Psoas muscle (tissue), 8 donors: Measurements from ENCODE around the gene AKAP8L. TPM values are rescaled to one million over a fixed set of nuclear protein-coding genes. Genes with fewer than 3 reads are reported as not detected.
"Not testable (repeated sequence)": the region's sequence is repeated elsewhere in the genome, so short reads cannot be mapped to it uniquely, and the experiment has no call there.

Source experiments
- ATAC-seq, 4 donors: fragments of 200-7000 bp; cut with Tn5 transposase; one replicate each; pipeline ENCODE4 v1.9.1; 2020; ENCODE audit warnings: moderate library complexity in 3 of 4, mild to moderate bottlenecking in 2 of 4
- DNase-seq, 2 donors: peaks; one replicate each; pipeline ENCODE4 v3.0.0-alpha.2; 2020
- H3K27ac ChIP-seq: fragments of 200-600 bp; one replicate; pipeline ENCODE4 v1.8.0; 2022
- H3K27me3 ChIP-seq, 3 donors: fragments of 200-600 bp in 1 of 3; one replicate each; pipeline versions ENCODE4 v1.6.1 to v1.8.0; 2013 to 2022; ENCODE audit warnings: low read length in 2 of 3, mild to moderate bottlenecking in 2 of 3, moderate library complexity in 1 of 3; ENCODE audit not compliant: insufficient read depth in 3 of 3
- H3K36me3 ChIP-seq, 2 donors: fragments of 200-600 bp in 1 of 2; one replicate each; pipeline versions ENCODE4 v1.6.1 to v1.8.0; 2013 to 2022; ENCODE audit warnings: low read depth in 1 of 2, mild to moderate bottlenecking in 1 of 2, moderate library complexity in 1 of 2; ENCODE audit not compliant: insufficient read depth in 1 of 2
- H3K4me1 ChIP-seq: fragments of 200-600 bp; one replicate; pipeline ENCODE4 v1.8.0; 2022
- H3K4me3 ChIP-seq: fragments of 200-600 bp; one replicate; pipeline ENCODE4 v1.8.0; 2022; ENCODE audit warnings: mild to moderate bottlenecking
- H3K9me3 ChIP-seq: fragments of 200-600 bp; one replicate; pipeline ENCODE4 v1.8.0; 2022
- CTCF ChIP-seq: fragments of 200-600 bp; IDR thresholded peaks from one replicate; pipeline ENCODE4 v1.8.0; 2022; ENCODE audit warnings: antibody characterized with exemption
- WGBS, 3 donors: extraction: QIAGEN DNeasy Blood & Tissue Kit; methylation state at CpG; one replicate each; pipeline versions ENCODE4 v1.1.6 to v1.1.7; 2013; 5-methylcytosine and 5-hydroxymethylcytosine counted together
- intact Hi-C, 2 donors: fragments of 100-400 bp; cut with DNase I; formaldehyde crosslinking; loops; one replicate each; pipeline versions ENCODE4 v1.11.0 to v1.14.2; 2022
- polyA plus RNA-seq, 3 donors: library from polyadenylated mRNA; stranded (reverse); fragments of 200-250 nt; gene quantifications; one replicate each; pipeline ENCODE4 v1.2.3, GENCODE V29; 2013
- total RNA-seq, 4 donors: library from RNA; stranded (reverse); fragmentation: NEBNext Ultra II Directional in 2 of 4; extraction: Animal tissue kit (Norgen Biotek cat#: 25700) in 2 of 4; gene quantifications; one replicate each; pipeline versions ENCODE4 v1.2.1 to v1.2.4, GENCODE V29; 2021 to 2023
- donor health status: healthy with polysubstance abuse.
- donor health status: DM: no; HTN: no; CAD: no; lungs with moderate emphysema.
- donor health status: Bipolar disorder and iron deficiency.
- donor health status: healthy.
- donor health status: DM: yes; HTN: yes; CAD: no.
- donor health status: DM: no; HTN: no; CAD: no.
- donor health status: DM: no; HTN: no; CAD: no.
- donor health status: DM: yes; HTN: yes; CAD: no.

Gene AKAP8L
- total and polyA plus RNA-seq, 7 donors, result 34.6 to 72.9 (median 51.1) TPM

- H3K4me3 ChIP-seq, result no peak overlapping the region
- DNase-seq (no peak), ATAC-seq (peak; percentile 47 to 75 (median 60))
- peak overlapping the region; percentile 60 for H3K27ac ChIP-seq
- no peaks in the 10 kb centered on the region for H3K27me3 ChIP-seq
- intact Hi-C loops, result no loop called here
- no peaks in the 10 kb centered on the region for H3K9me3 ChIP-seq
- no peaks in the 10 kb centered on the region for H3K36me3 ChIP-seq
- 21 to 45% (median 33%) methylated on average over 8 of the region's 8 CpGs for WGBS, 3 donors
- TF ChIP-seq CTCF, result no peak
- H3K4me1 ChIP-seq, result peaks cover 33% of the 10 kb centered on the region
Measured at GRCh38 chr19:15337202-15337601, 81.6 kb downstream of the AKAP8L start.

- H3K27me3 ChIP-seq, H3K4me3 ChIP-seq, H3K9me3 ChIP-seq, H3K36me3 ChIP-seq, intact Hi-C loops: not testable (repeated sequence)
- ATAC-seq (peak; percentile 25 to 77 (median 65)), DNase-seq (peak in 1 of 2 donors; percentile 75)
- Histone ChIP-seq H3K4me1 (peaks cover 33% of the 10 kb centered on the region), H3K27ac (peak overlapping the region; percentile 60)
- WGBS, 3 donors, result 25 to 39% (median 34%) methylated on average over 7 of the region's 7 CpGs
Measured at GRCh38 chr19:15335992-15336391, 82.8 kb downstream of the AKAP8L start.

GRCh38 chr19:15332311-15332996, 86.3 kb downstream of the AKAP8L start, which contains the start of gene BRD4:
Gene BRD4, minus strand, starts transcription at chr19:15332539. Its CDS starts 59,440 bp downstream, at chr19:15273099.
- ATAC-seq (peak; percentile 67 to 74 (median 71)), DNase-seq (peak; percentile 74 to 86)
- H3K4me3 ChIP-seq, result peak within 1 kb of the TSS; percentile 85
- H3K27ac ChIP-seq, result peak within 1 kb of the TSS; percentile 91
- H3K9me3 ChIP-seq, result no peaks in the 10 kb centered on the region
- no peaks in the 10 kb centered on the region for H3K27me3 ChIP-seq
- no peaks in the 10 kb centered on the region for H3K36me3 ChIP-seq
- H3K4me1 ChIP-seq, result peaks cover 69% of the 10 kb centered on the region
- intact Hi-C loops, result loop anchor here in 1 of 2 donors (2.0 kb wide), 1 partner anchor 46 kb away; the partner anchor contains the start of gene AKAP8
- TF ChIP-seq CTCF, result no peak
- 3 to 10% (median 6%) methylated on average over 17 to 80 of the region's 81 CpGs for WGBS, 3 donors

- no peak for TF ChIP-seq CTCF
- ATAC-seq (peak; percentile 35 to 68 (median 46)), DNase-seq (peak; percentile 73 to 82)
- Histone ChIP-seq H3K9me3 (no peaks in the 10 kb centered on the region), H3K27ac (peak overlapping the region; percentile 91), H3K4me1 (peaks cover 72% of the 10 kb centered on the region), H3K4me3 (peak overlapping the region; percentile 85), H3K27me3 (no peaks in the 10 kb centered on the region), H3K36me3 (no peaks in the 10 kb centered on the region)
- intact Hi-C loops, result loop anchor here in 1 of 2 donors (2.0 kb wide), 1 partner anchor 47 kb away; the partner anchor contains the start of gene AKAP8
- WGBS, 3 donors, result 0 to 1% (median 0%) methylated on average over 30 to 122 of the region's 122 CpGs
Measured at GRCh38 chr19:15331419-15332310, 87.1 kb downstream of the AKAP8L start.
